RWPE2 (cell line): Measurements from ENCODE around the gene CHFR.

ENCODE experiments used
- ATAC-seq: fragments of 200-7000 bp; cut with Tn5 transposase; 3 replicates; pipeline ENCODE4 v1.9.1; 2021; ENCODE audit warnings: low read depth
- DNase-seq: peaks from one replicate; pipeline ENCODE4 v3.0.0-alpha.2; 2020; ENCODE audit warnings: low spot score
- H3K27ac ChIP-seq: fragments of 450-650 bp; 2 replicates; pipeline ENCODE4 v1.5.1; 2017; ENCODE audit warnings: mild to moderate bottlenecking; ENCODE audit not compliant: poor library complexity, severe bottlenecking
- H3K27me3 ChIP-seq: fragments of 250-450 bp; sonication (Bioruptor Pico); 2 replicates; pipeline ENCODE4 v1.5.1; 2021; ENCODE audit warnings: mild to moderate bottlenecking, moderate library complexity; ENCODE audit not compliant: insufficient read depth, poor library complexity, severe bottlenecking
- H3K36me3 ChIP-seq: fragments of 250-450 bp; sonication (Bioruptor Pico); 2 replicates; pipeline ENCODE4 v1.5.1; 2020; ENCODE audit warnings: low read depth, mild to moderate bottlenecking, moderate library complexity
- H3K4me1 ChIP-seq: fragments of 250-450 bp; sonication (Bioruptor Pico); 2 replicates; pipeline ENCODE4 v1.5.1; 2021; ENCODE audit warnings: mild to moderate bottlenecking, moderate library complexity; ENCODE audit not compliant: insufficient read depth, poor library complexity, severe bottlenecking
- H3K4me3 ChIP-seq: fragments of 250-450 bp; sonication (Bioruptor Pico); 2 replicates; pipeline ENCODE4 v1.5.1; 2021; ENCODE audit warnings: mild to moderate bottlenecking, moderate library complexity; ENCODE audit not compliant: severe bottlenecking
- H3K9me3 ChIP-seq: fragments of 250-450 bp; sonication (Bioruptor Pico); 2 replicates; pipeline ENCODE4 v1.5.1; 2021; ENCODE audit warnings: mild to moderate bottlenecking, moderate library complexity; ENCODE audit not compliant: severe bottlenecking
- TF ChIP-seq, protein P1 (sequence below): fragments of 450-650 bp; IDR thresholded peaks from one replicate; pipeline ENCODE4 v1.5.1; 2017; ENCODE audit warnings: mild to moderate bottlenecking, moderate library complexity; ENCODE audit not compliant: poor library complexity, severe bottlenecking

CHFR gene

DNA sequence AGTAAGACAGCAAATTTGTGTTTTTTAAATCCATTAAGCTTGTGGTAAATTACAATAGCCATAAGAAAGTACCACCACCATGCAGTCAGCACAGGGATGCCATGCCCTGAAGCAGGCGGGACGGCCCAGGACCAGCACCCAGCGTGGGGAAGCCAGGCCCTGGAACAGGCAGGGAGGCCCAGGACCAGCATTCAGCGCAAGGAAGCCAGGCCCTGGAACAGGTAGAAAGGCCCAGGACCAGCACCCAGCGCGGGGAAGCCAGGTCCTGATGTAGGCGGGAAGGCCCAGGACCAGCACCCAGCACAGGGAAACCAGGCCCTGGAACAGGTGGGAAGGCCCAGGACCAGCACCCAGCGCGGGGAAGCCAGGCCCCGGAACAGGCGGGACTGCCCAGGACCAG is 13.2 kb downstream of the CHFR start:
- TF ChIP-seq, protein P1, sequence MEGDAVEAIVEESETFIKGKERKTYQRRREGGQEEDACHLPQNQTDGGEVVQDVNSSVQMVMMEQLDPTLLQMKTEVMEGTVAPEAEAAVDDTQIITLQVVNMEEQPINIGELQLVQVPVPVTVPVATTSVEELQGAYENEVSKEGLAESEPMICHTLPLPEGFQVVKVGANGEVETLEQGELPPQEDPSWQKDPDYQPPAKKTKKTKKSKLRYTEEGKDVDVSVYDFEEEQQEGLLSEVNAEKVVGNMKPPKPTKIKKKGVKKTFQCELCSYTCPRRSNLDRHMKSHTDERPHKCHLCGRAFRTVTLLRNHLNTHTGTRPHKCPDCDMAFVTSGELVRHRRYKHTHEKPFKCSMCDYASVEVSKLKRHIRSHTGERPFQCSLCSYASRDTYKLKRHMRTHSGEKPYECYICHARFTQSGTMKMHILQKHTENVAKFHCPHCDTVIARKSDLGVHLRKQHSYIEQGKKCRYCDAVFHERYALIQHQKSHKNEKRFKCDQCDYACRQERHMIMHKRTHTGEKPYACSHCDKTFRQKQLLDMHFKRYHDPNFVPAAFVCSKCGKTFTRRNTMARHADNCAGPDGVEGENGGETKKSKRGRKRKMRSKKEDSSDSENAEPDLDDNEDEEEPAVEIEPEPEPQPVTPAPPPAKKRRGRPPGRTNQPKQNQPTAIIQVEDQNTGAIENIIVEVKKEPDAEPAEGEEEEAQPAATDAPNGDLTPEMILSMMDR: no peak
- Histone ChIP-seq H3K4me3 (no peak overlapping the region), H3K9me3 (no peaks in the 10 kb centered on the region), H3K27me3 (no peaks in the 10 kb centered on the region), H3K36me3 (peaks cover 53% of the 10 kb centered on the region), H3K4me1 (no peaks in the 10 kb centered on the region), H3K27ac (no peak overlapping the region)
- ATAC-seq: no peak
- no peak for DNase-seq

- no peaks in the 10 kb centered on the region for H3K27me3 ChIP-seq
- H3K4me1 ChIP-seq: no peaks in the 10 kb centered on the region
- no peak overlapping the region for H3K27ac ChIP-seq
- no peaks in the 10 kb centered on the region for H3K9me3 ChIP-seq
- TF ChIP-seq, protein P1: no peak
- ATAC-seq (no peak), DNase-seq (no peak)
- H3K36me3 ChIP-seq: peaks cover 53% of the 10 kb centered on the region
- no peak overlapping the region for H3K4me3 ChIP-seq
Observed at GRCh38 chr12:132873724-132874123, 13.7 kb downstream of the CHFR start.

GRCh38 chr12:132872975-132873421 is 14.4 kb downstream of the CHFR start:
- Histone ChIP-seq H3K36me3 (peaks cover 57% of the 10 kb centered on the region), H3K27me3 (no peaks in the 10 kb centered on the region), H3K27ac (no peak overlapping the region), H3K4me3 (no peak overlapping the region), H3K9me3 (no peaks in the 10 kb centered on the region), H3K4me1 (no peaks in the 10 kb centered on the region)
- ATAC-seq (no peak), DNase-seq (no peak)
- TF ChIP-seq, protein P1: no peak

DNA sequence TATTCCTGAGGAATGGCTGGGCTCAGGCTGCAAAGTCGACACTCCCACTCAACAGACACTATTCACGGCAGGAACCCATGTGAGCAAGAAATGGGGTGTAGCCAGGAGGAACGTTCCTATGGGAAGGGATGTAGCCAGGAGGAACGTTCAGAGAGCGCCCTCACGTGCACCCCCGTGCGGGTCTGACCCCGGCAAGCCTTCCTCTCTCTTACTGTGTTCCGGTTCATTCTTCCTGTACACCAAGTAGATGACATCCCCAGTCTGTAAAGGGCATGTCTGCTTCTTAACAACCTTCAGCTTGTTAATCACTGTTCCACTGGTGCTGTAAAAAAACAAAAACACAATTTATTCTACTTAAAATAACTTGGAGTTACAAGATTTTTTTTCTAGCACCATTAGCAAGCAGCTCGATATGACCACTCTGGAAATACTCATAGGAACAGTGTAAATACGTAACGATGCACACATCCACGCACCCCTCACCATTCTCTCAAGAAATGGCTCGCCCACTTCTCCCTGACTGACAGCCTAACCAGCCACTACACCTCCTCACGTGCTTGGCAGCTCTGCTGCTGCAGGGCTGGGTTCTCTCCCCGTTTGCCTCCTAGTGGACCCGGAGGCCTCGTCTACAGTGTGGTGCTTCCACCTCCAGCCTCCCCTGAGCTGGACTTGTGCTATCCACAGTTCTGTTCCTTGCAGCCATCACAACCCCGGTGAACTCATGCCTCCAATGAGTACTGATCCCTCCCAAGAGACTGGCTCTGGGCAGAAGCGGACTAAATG is 15.1 kb downstream of the CHFR start:
- Histone ChIP-seq H3K27me3 (no peaks in the 10 kb centered on the region), H3K27ac (no peak overlapping the region), H3K36me3 (peaks cover 61% of the 10 kb centered on the region), H3K4me3 (no peak overlapping the region), H3K4me1 (no peaks in the 10 kb centered on the region), H3K9me3 (no peaks in the 10 kb centered on the region)
- DNase-seq: no peak
- no peak; the same call in 2 of the 3 replicates for ATAC-seq
- TF ChIP-seq, protein P1: no peak

GRCh38 chr12:132869551-132869950 is 17.9 kb downstream of the CHFR start:
- H3K4me1 ChIP-seq: no peaks in the 10 kb centered on the region
- TF ChIP-seq, protein P1: no peak
- H3K36me3 ChIP-seq: peaks cover 65% of the 10 kb centered on the region
- no peak for DNase-seq
- no peaks in the 10 kb centered on the region for H3K27me3 ChIP-seq
- ATAC-seq: no peak
- no peak overlapping the region for H3K27ac ChIP-seq
- no peak overlapping the region for H3K4me3 ChIP-seq
- no peaks in the 10 kb centered on the region for H3K9me3 ChIP-seq
